IPS-11a (cell line): Measurements from ENCODE around the gene ZNF45.
"Not testable (repeated sequence)": the region's sequence is repeated elsewhere in the genome, so short reads cannot be mapped to it uniquely, and the experiment has no call there.

Experiments used
- H3K4me3 ChIP-seq: one replicate; pipeline ENCODE4 v1.5.1; 2013; ENCODE audit warnings: low read depth, low read length, control low read depth

Gene ZNF45

DNA sequence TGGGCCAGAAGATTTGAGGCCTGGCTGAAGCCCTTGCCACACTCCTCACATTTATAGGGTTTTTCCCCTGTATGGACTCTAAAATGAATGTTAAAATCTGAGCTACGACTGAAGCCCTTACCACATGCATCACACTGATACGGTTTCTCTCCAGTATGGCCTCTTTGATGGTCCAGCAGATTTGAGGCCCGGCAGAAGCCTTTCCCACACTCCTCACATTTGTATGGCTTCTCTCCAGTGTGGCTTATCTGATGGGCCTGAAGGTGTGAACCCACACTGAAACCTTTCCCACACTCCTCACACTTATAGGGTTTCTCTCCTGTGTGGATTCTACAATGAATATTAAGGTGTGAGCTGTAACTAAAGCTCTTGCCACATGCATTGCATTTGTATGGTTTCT, 21.0 kb downstream of the ZNF45 start:
- H3K4me3 ChIP-seq, result no peak overlapping the region

DNA sequence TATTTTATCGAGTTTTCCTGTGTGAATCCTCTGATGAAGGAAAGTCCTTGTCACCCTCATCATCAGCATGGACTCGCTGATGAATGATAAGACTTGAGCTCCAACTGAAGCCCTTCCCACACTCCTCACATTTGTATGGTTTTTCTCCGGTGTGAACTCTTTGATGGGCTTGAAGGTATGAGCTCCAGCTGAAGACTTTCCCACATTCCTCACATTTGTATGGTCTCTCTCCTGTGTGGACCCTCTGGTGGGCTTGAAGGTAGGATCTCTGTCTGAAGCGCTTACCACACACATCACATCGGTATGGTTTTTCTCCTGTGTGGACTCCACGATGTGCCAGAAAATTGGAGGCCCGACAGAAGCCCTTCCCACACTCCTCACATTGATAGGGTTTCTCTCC, 21.7 kb downstream of the ZNF45 start:
- no peak overlapping the region for H3K4me3 ChIP-seq

DNA sequence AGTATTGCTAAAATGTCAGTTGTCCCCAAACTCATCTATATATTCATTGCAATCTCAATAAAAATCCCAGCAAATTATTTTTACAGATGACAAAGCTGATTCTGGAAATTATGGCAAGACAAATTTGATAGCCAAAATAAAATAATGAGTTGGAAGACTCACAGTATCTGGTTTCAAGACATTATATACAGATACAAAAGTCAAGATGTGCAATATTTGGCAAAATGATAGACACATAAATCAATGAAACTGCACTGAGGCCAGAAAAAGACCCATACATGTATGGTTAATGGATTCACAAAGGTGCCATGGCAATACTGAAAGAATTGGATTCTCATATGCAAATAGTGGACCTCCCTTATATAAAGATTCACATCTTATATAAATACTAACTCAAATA, 24.2 kb downstream of the ZNF45 start:
- H3K4me3 ChIP-seq, result no peak overlapping the region

DNA sequence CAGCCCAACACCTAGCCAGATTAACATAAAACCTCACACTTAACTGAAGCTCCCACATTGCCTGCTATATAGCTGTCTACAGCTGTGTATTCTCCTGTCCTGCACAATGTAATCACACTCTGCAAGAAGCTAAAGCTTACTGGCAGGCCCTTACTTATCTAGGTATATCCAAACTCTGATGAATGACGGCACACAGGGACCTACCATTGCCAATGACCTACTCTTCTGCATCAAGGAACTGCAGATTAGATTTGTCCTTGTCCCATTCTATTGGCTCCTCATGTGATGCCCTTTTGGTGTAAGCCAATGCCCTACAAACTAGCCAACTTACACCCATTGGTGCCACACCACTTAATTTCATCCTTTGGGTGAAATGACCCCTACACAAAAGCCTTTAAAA, 26.4 kb downstream of the ZNF45 start:
- no peak overlapping the region for H3K4me3 ChIP-seq

DNA sequence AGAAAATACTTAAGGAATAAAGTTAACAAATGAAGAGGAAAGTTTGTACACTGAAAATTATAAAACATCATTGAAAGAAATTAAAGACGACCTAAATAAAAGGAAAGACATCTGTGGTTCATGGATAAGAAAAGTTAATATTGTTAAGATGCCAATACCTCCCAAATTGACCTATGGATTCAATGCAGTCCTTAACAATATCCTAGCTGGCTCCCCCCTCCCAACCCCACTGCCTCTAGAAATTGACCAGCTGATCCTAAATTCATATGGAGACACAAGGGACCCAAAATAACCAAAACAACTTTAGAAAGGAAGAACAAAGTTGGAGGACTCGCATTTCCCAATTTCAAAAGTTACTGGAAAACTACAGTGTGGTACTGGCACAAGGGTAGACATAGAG, 28.3 kb downstream of the ZNF45 start:
- no peak overlapping the region for H3K4me3 ChIP-seq

DNA sequence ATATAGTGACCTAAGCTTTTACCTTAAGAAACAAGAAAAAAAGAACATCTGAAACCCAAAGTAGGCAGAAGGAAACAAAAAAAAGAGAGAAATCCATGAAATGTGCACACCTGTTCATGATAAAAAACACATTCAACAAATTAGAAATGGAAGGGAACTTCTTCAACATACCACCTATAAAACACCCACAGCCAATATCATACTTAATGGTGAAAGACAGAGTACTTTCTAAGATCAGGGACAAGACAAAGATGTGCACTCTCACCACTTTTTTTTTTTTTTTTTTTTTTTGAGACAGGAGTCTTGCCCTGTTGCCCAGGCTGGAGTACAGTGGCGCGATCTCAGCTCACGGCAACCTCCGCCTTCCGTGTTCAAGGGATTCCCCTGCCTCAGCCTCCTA, 29.2 kb downstream of the ZNF45 start:
- no peak overlapping the region for H3K4me3 ChIP-seq

DNA sequence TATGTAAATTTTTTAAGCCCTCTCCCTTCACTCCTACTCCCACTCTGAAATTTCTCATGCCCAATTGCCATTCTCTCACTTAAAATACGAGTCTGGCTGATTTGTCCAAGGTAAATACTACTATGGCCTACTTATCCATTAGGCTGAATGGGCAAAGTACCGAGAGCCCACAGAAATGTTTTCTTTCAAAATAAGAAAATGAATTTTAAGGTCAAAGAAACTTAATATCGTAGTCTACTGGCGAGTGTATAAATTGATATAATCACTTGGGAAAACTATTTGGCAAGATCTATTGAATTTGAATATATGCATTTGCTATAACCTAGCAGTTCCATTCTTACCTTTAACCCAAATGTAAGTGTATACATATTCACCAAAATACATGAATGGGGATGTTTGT, 32.7 kb downstream of the ZNF45 start:
- H3K4me3 ChIP-seq, result peak overlapping the region; percentile 75

DNA sequence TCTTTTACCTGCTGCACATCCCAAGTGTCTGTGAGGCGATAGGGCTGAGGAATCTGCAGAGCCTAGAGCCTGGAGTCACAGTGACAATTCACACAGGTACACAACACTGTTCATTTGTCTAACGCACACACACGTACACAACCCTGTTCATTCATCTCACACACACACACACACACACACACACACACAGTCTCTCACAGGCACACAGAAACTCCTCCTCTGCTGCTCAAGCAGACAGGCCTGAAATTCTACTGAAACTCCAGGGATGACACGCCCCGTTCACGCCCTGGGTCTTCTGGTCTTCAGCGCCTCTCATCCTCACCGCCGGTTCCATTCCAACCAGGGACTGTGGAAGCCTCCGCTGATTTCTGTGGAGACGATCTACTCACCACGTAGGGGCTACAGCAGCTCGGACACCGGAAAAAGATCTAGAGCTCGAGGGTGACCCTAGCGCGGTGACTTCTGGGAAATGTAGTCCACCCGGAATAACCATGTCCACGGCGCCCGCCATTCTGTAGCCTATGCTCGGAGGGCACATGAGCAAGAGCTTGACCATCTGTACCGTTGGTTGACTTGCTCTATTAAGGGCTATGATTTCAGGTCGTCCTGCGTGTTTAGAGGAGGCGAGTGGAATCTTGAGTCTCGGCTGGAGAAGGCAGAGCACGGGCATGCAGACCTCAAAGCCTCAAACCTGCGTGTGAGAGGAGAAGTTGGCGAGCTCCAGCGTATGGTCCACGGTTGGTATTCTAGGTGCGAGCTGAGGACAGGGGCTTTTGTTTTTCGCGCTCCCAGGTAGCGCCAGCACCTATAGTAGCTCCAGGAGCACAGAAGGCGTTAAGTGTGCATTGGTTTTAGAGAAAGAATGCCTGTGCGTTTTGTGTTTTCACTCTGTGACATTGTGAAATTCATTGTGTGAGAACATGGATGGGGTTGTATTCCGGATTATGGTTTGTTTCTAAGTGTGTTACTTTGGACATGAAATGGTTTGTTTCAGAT, 33.4 kb downstream of the ZNF45 start:
- peak overlapping the region; percentile 75 for H3K4me3 ChIP-seq

DNA sequence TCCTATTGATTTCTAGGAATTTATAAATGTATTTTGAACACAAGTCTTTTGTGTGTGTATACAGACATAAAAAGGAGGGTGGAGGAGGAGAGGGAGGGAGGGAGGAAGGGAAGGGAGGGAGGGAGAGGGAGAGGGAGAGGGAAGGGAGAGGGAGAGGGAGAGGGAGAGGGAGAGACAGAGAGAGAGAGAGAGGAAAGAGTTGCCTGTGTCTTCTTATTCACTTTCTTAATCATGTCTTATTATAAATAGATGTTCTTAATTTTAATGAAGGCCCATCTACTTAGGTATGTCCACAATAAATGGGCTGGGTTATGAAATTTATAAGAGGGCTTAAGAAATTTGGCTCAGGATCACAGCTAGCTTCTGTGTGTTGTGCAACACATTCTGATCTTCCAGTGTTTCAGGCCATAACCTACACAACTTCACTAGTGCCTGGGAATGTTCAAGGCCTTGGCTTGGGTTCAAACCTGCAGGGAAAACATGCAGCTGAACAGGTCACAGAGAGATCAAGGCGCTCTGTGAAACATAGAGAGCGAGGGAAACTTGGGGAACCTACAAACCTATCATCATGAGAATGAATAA, 39.3 kb downstream of the ZNF45 start:
- no peak overlapping the region for H3K4me3 ChIP-seq

DNA sequence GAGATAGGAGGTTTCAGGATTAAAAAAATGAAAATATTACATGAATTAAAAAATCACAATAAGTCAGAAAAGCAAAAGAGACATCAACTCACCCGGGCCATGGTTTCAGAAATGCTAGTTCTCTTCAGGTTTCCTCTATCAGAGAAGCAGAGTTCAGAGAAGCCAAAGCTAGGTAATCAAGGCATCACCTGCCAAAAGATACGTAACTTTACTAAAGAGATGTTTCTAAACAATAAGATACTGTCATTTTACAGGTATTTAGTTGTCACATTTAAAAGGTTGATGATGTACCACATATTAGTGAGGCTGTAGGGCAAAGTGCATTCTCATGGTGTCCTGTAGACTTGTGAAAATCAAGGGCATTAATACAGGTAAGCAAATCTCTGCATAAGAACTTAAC, 51.2 kb downstream of the ZNF45 start, which contains the start of gene ZNF404:
Gene ZNF404, minus strand, starts transcription at position 101 of the 400 bp plus-strand sequence.
- no peak within 1 kb of the TSS for H3K4me3 ChIP-seq

DNA sequence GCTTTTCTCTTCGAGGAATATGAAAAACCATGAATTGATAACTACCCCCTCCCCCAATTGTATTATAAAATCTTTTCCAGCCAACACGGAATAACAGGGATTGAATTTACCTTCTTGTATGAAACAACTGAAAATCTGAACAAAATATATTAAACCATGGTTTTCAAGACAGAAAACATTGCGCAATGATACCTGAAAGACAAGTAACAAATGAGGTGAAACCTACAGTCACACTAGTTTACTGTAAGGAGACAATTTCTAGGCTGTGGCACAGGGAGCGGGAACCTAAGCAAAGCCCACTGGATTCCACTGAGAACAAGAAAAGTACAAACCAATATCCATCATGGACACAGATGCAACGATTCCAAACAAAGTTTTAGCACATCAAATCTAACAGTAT, 54.6 kb downstream of the ZNF45 start:
- H3K4me3 ChIP-seq, result no peak overlapping the region

DNA sequence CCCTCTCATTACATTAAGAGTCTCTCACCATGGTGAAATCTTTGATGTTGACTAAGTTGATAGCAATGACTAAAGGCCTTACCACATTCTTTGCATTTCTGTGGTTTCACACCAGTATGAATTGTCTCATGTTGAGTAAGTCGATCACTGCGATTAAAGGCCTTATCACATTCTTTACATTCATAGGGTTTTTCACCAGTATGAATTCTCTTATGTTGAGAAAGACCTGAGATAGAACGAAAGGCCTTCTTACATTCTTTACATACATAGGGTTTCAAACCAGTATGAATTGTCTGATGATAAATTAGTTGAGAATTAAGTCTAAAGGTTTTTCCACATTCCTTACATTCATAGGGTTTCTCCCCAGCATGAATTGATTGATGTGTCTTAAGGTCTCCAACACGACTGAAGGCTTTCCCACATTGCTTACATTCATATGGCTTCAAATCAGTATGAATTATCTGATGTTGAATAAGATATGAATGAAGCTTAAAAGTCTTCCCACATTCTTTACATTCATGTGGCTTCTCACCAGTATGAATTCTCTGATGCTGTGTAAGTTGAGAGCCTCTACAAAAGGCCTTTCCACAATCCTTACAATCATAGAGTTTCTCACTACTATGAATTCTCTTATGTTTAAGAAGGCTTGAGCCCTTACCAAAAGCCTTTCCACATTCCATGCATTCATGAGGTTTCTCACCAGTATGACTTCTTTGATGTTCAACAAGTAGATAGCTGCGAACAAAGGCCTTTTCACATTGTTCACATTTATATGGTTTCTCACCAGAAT, 62.3 kb downstream of the ZNF45 start:
- no peak overlapping the region for H3K4me3 ChIP-seq

DNA sequence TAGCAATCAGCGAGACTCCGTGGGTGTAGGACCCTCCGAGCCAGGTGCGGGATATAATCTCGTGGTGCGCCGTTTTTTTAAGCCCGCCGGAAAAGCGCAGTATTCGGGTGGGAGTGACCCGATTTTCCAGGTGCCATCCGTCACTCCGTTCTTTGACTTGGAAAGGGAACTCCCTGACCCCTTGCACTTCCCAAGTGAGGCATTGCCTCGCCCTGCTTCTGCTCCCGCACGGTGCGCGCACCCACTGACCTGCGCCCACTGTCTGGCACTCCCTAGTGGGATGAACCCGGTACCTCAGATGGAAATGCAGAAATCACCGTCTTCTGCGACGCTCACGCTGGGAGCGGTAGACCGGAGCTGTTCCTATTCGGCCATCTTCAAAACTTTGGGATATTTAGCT, 68.2 kb downstream of the ZNF45 start:
- not testable (repeated sequence) for H3K4me3 ChIP-seq
